Endodermal cell (in vitro differentiated cells): ENCODE results near the gene LYAR. TPM values are rescaled to one million over a fixed set of nuclear protein-coding genes. Genes with fewer than 3 reads are reported as not detected.

Experiments used
- DNase-seq: peaks from one replicate; pipeline ENCODE4 v3.0.0-alpha.2; 2017
- H3K27ac ChIP-seq: 2 replicates; pipeline ENCODE4 v1.5.1; 2013; ENCODE audit warnings: mild to moderate bottlenecking, low read depth, low read length, moderate library complexity
- H3K27me3 ChIP-seq: 2 replicates; pipeline ENCODE4 v1.6.1; 2013; ENCODE audit warnings: mild to moderate bottlenecking, low read length, moderate library complexity; ENCODE audit not compliant: insufficient read depth, control insufficient read depth, poor library complexity, severe bottlenecking
- H3K36me3 ChIP-seq: 2 replicates; pipeline ENCODE4 v1.7.0; 2013; ENCODE audit warnings: mild to moderate bottlenecking, low read length, moderate library complexity; ENCODE audit not compliant: control insufficient read depth, insufficient read depth
- H3K4me1 ChIP-seq: one replicate; pipeline ENCODE4 v1.7.0; 2013; ENCODE audit warnings: low read length; ENCODE audit not compliant: control insufficient read depth, insufficient read depth
- H3K4me3 ChIP-seq: 2 replicates; pipeline ENCODE4 v1.5.1; 2013; ENCODE audit warnings: mild to moderate bottlenecking, low read length, moderate library complexity
- H3K9ac ChIP-seq: 2 replicates; pipeline ENCODE4 v1.6.1; 2013; ENCODE audit warnings: mild to moderate bottlenecking, low read length, moderate library complexity; ENCODE audit not compliant: poor library complexity, severe bottlenecking; ENCODE audit errors: extremely low read depth
- H3K9me3 ChIP-seq: 2 replicates; pipeline ENCODE4 v1.6.1; 2013; ENCODE audit warnings: mild to moderate bottlenecking, low read length, moderate library complexity; ENCODE audit not compliant: control insufficient read depth
- H3K27ac Mint-ChIP-seq: 2 replicates; pipeline ENCODE4 v1.8.0; 2020; ENCODE audit warnings: mixed read lengths
- H3K27me3 Mint-ChIP-seq: 2 replicates; pipeline ENCODE4 v1.8.0; 2021; ENCODE audit warnings: mild to moderate bottlenecking, mixed read lengths; ENCODE audit not compliant: insufficient read depth
- H3K36me3 Mint-ChIP-seq: 2 replicates; pipeline ENCODE4 v1.8.0; 2020; ENCODE audit warnings: low read depth, mixed read lengths
- H3K4me1 Mint-ChIP-seq: 2 replicates; pipeline ENCODE4 v1.8.0; 2020; ENCODE audit warnings: mixed read lengths
- H3K4me3 Mint-ChIP-seq: 2 replicates; pipeline ENCODE4 v1.8.0; 2020; ENCODE audit warnings: mild to moderate bottlenecking, moderate library complexity, mixed read lengths
- H3K9me3 Mint-ChIP-seq: 2 replicates; pipeline ENCODE4 v1.8.0; 2020; ENCODE audit warnings: mild to moderate bottlenecking, mixed read lengths
- WGBS, 2 experiments: methylation state at CpG; one replicate each; pipeline versions ENCODE4 v1.1.5 to v1.1.7; 2013; ENCODE audit warnings: missing lambda C conversion rate in 2 of 2, mixed read lengths in 1 of 2; ENCODE audit not compliant: insufficient coverage in 1 of 2, insufficient read length in 1 of 2; 5-methylcytosine and 5-hydroxymethylcytosine counted together
- total RNA-seq, 2 donors: library from RNA; stranded (reverse); fragmentation: NEBNext Ultra II Directional in 1 of 2; extraction: Animal tissue kit (Norgen Biotek cat#: 25700) in 1 of 2; gene quantifications; 2 replicates in 1 of 2; 3 replicates in 1 of 2; pipeline ENCODE4 v1.2.1, GENCODE V29; 2021
- TF ChIP-seq, protein P1 (sequence below): fragments of 200-600 bp; sonication (generic); conservative IDR thresholded peaks from 2 replicates; pipeline ENCODE4 v1.5.0; 2021; ENCODE audit warnings: antibody characterized with exemption, mild to moderate bottlenecking

The LYAR gene
- total RNA-seq, 2 donors from 2014 or later = 23.7 to 26.3 TPM

- H3K4me3 Mint-ChIP-seq = no peak overlapping the region
- no peak for DNase-seq
- Histone ChIP-seq H3K9ac (no peak overlapping the region), H3K27ac (no peak overlapping the region), H3K27me3 (no peaks in the 10 kb centered on the region), H3K36me3 (peaks cover 53% of the 10 kb centered on the region), H3K9me3 (no peaks in the 10 kb centered on the region), H3K4me1 (no peaks in the 10 kb centered on the region), H3K4me3 (no peak overlapping the region)
- H3K4me1 Mint-ChIP-seq = no peaks in the 10 kb centered on the region
- H3K36me3 Mint-ChIP-seq = peaks cover 49% of the 10 kb centered on the region
- peaks cover 4% of the 10 kb centered on the region for H3K27me3 Mint-ChIP-seq
- H3K9me3 Mint-ChIP-seq = peaks cover 2% of the 10 kb centered on the region
- WGBS, 2 experiments = 93 to 96% methylated on average over 5 to 11 of the region's 11 CpGs
- H3K27ac Mint-ChIP-seq = no peak overlapping the region
- TF ChIP-seq, protein P1, sequence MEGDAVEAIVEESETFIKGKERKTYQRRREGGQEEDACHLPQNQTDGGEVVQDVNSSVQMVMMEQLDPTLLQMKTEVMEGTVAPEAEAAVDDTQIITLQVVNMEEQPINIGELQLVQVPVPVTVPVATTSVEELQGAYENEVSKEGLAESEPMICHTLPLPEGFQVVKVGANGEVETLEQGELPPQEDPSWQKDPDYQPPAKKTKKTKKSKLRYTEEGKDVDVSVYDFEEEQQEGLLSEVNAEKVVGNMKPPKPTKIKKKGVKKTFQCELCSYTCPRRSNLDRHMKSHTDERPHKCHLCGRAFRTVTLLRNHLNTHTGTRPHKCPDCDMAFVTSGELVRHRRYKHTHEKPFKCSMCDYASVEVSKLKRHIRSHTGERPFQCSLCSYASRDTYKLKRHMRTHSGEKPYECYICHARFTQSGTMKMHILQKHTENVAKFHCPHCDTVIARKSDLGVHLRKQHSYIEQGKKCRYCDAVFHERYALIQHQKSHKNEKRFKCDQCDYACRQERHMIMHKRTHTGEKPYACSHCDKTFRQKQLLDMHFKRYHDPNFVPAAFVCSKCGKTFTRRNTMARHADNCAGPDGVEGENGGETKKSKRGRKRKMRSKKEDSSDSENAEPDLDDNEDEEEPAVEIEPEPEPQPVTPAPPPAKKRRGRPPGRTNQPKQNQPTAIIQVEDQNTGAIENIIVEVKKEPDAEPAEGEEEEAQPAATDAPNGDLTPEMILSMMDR = no peak
Measured at GRCh38 chr4:4269331-4269731, 20.6 kb downstream of the LYAR start.

DNA sequence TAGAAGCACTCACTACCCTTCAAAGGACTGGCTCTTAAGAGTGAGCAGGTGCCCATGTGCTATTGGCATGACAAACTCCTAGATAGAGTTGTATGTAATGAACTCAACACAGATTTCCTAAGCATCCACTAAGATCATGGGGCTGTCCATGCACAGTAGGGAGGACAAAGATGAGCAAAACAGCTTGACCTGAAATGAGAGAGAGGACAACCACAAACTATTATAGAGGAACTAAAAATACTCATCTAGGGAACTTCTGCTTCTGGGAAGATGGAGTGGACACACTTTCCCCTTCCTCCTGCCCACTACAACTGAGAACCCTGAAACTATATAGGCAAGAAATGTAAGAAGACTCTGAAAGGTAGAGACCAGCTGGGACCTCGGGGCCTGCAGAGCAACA, 21.2 kb downstream of the LYAR start:
- peaks cover 2% of the 10 kb centered on the region for H3K9me3 Mint-ChIP-seq
- TF ChIP-seq, protein P1 = no peak
- H3K27me3 ChIP-seq = no peaks in the 10 kb centered on the region
- no peak overlapping the region for H3K9ac ChIP-seq
- H3K27me3 Mint-ChIP-seq = peaks cover 4% of the 10 kb centered on the region
- peaks cover 50% of the 10 kb centered on the region for H3K36me3 ChIP-seq
- H3K36me3 Mint-ChIP-seq = peaks cover 46% of the 10 kb centered on the region
- WGBS, 2 experiments = 100% methylated on average over 1 of the region's 1 CpG; no CpG with 5 or more reads in 1 of the 2 experiments
- no peak for DNase-seq
- H3K4me1 ChIP-seq = no peaks in the 10 kb centered on the region
- H3K27ac ChIP-seq = no peak overlapping the region
- no peak overlapping the region for H3K4me3 Mint-ChIP-seq
- H3K4me3 ChIP-seq = no peak overlapping the region
- H3K4me1 Mint-ChIP-seq = no peaks in the 10 kb centered on the region
- H3K9me3 ChIP-seq = no peaks in the 10 kb centered on the region
- H3K27ac Mint-ChIP-seq = no peak overlapping the region

- WGBS, 2 experiments = 80 to 94% methylated on average over 1 to 5 of the region's 5 CpGs
- Mint-ChIP-seq H3K27ac (no peak overlapping the region), H3K4me3 (no peak overlapping the region), H3K27me3 (peaks cover 4% of the 10 kb centered on the region), H3K9me3 (peaks cover 2% of the 10 kb centered on the region), H3K36me3 (peaks cover 43% of the 10 kb centered on the region), H3K4me1 (no peaks in the 10 kb centered on the region)
- peaks cover 46% of the 10 kb centered on the region for H3K36me3 ChIP-seq
- TF ChIP-seq, protein P1 = no peak
- no peak overlapping the region for H3K4me3 ChIP-seq
- H3K27ac ChIP-seq = no peak overlapping the region
- no peaks in the 10 kb centered on the region for H3K27me3 ChIP-seq
- H3K4me1 ChIP-seq = no peaks in the 10 kb centered on the region
- no peak overlapping the region for H3K9ac ChIP-seq
- DNase-seq = no peak
- no peaks in the 10 kb centered on the region for H3K9me3 ChIP-seq
Measured at GRCh38 chr4:4267981-4268380, 22.0 kb downstream of the LYAR start.
